Vagina (tissue), 2 donors: ENCODE data around the gene TFAP2A. TPM values are rescaled to one million over a fixed set of nuclear protein-coding genes. Genes with fewer than 3 reads are reported as not detected.

ENCODE experiments used
- DNase-seq, 2 donors: peaks; one replicate each; pipeline ENCODE4 v3.0.0-alpha.2; 2017; ENCODE audit errors: extremely low spot score in 2 of 2
- H3K27ac ChIP-seq: fragments of 200-600 bp; sonication (generic); one replicate; pipeline ENCODE4 v1.5.1; 2019
- H3K27me3 ChIP-seq: fragments of 200-600 bp; sonication (generic); one replicate; pipeline ENCODE4 v1.5.1; 2019
- H3K36me3 ChIP-seq, 2 donors: fragments of 200-600 bp; sonication (generic); one replicate each; pipeline ENCODE4 v1.5.1; 2017 to 2019
- H3K4me1 ChIP-seq: fragments of 200-600 bp; sonication (generic); one replicate; pipeline ENCODE4 v1.5.1; 2019
- H3K4me3 ChIP-seq, 2 donors: fragments of 200-600 bp; sonication (generic); 1 replicate in 1 of 2; 2 replicates in 1 of 2; pipeline ENCODE4 v1.5.1; 2016 to 2019
- H3K9me3 ChIP-seq: fragments of 200-600 bp; sonication (generic); one replicate; pipeline ENCODE4 v1.5.1; 2019
- CTCF ChIP-seq, 3 experiments: fragments of 450-650 bp in 2 of 3; fragments of 200-600 bp in 1 of 3; sonication (generic) in 1 of 3; IDR thresholded peaks; one replicate each; pipeline ENCODE4 v1.5.1; 2017 to 2019; ENCODE audit warnings: antibody characterized with exemption in 3 of 3, mild to moderate bottlenecking in 2 of 3, moderate library complexity in 2 of 3
- POLR2A ChIP-seq, 2 donors: fragments of 450-650 bp; IDR thresholded peaks; one replicate each; pipeline ENCODE4 v1.6.1; 2017; ENCODE audit warnings: antibody characterized with exemption in 2 of 2, mild to moderate bottlenecking in 2 of 2, moderate library complexity in 2 of 2
- POLR2AphosphoS5 ChIP-seq, 2 donors: sonication (generic); formaldehyde crosslinking; IDR thresholded peaks; one replicate each; pipeline ENCODE4 v1.9.0; 2017; ENCODE audit warnings: antibody characterized with exemption in 2 of 2, mild to moderate bottlenecking in 2 of 2, low read depth in 1 of 2; ENCODE audit not compliant: insufficient read depth in 1 of 2
- intact Hi-C: fragments of 100-400 bp; cut with DNase I; formaldehyde crosslinking; loops from one replicate; pipeline ENCODE4 v1.15.1; 2023
- total RNA-seq: library from RNA; depleted of rRNA; stranded (reverse); fragments of >200 nt; gene quantifications from one replicate; pipeline ENCODE4 v1.2.3, GENCODE V29; 2016

Gene TFAP2A
- total RNA-seq, 1 donor from 2014 or later, result 19.4 TPM

GRCh38 chr6:10389739-10390494 lies 25.0 kb downstream of the TFAP2A start:
- H3K27me3 ChIP-seq, result peaks cover 8% of the 10 kb centered on the region
- H3K27ac ChIP-seq, result no peak overlapping the region
- peaks cover 1% of the 10 kb centered on the region for H3K4me1 ChIP-seq
- intact Hi-C loops, result no loop called here
- no peaks in the 10 kb centered on the region for H3K36me3 ChIP-seq
- DNase-seq, result no peak
- no peaks in the 10 kb centered on the region for H3K9me3 ChIP-seq
- no peak overlapping the region for H3K4me3 ChIP-seq
- TF ChIP-seq CTCF (IDR thresholded peaks at IDR 0.05), result no peak
- no peak for TF ChIP-seq POLR2AphosphoS5 (IDR thresholded peaks at IDR 0.05; ENCODE audit: insufficient read depth in 1 of 2, low read depth in 1 of 2)
- TF ChIP-seq POLR2A (IDR thresholded peaks at IDR 0.05), result no peak

GRCh38 chr6:10386756-10387654 lies 27.9 kb downstream of the TFAP2A start:
- intact Hi-C loops, result no loop called here
- Histone ChIP-seq H3K27me3 (peaks cover 13% of the 10 kb centered on the region), H3K36me3 (no peaks in the 10 kb centered on the region)

GRCh38 chr6:10386220-10386619 lies 28.7 kb downstream of the TFAP2A start:
- Histone ChIP-seq H3K9me3 (no peaks in the 10 kb centered on the region), H3K4me1 (peaks cover 19% of the 10 kb centered on the region), H3K27me3 (peaks cover 13% of the 10 kb centered on the region), H3K4me3 (no peak overlapping the region), H3K27ac (no peak overlapping the region), H3K36me3 (no peaks in the 10 kb centered on the region)
- TF ChIP-seq CTCF (IDR thresholded peaks at IDR 0.05) (no peak), POLR2AphosphoS5 (IDR thresholded peaks at IDR 0.05; ENCODE audit: insufficient read depth in 1 of 2, low read depth in 1 of 2) (no peak), POLR2A (IDR thresholded peaks at IDR 0.05) (no peak)
- DNase-seq, result no peak
- intact Hi-C loops, result no loop called here

More at GRCh38 chr6:10386756-10387654, 27.9 kb downstream of the TFAP2A start:
- H3K9me3 ChIP-seq, result no peaks in the 10 kb centered on the region
- TF ChIP-seq CTCF (IDR thresholded peaks at IDR 0.05), result no peak
- no peak for TF ChIP-seq POLR2A (IDR thresholded peaks at IDR 0.05)
- no peak for TF ChIP-seq POLR2AphosphoS5 (IDR thresholded peaks at IDR 0.05; ENCODE audit: insufficient read depth in 1 of 2, low read depth in 1 of 2)
- no peak overlapping the region for H3K27ac ChIP-seq
- no peak overlapping the region for H3K4me3 ChIP-seq
- H3K4me1 ChIP-seq, result peaks cover 19% of the 10 kb centered on the region
- no peak for DNase-seq

- intact Hi-C loops, result no loop called here
- no peak for TF ChIP-seq POLR2A (IDR thresholded peaks at IDR 0.05)
- no peaks in the 10 kb centered on the region for H3K36me3 ChIP-seq
- DNase-seq, result no peak
- peaks cover 19% of the 10 kb centered on the region for H3K4me1 ChIP-seq
- H3K27ac ChIP-seq, result no peak overlapping the region
- peaks cover 13% of the 10 kb centered on the region for H3K27me3 ChIP-seq
- H3K4me3 ChIP-seq, result no peak overlapping the region
- H3K9me3 ChIP-seq, result no peaks in the 10 kb centered on the region
Measured at GRCh38 chr6:10385524-10386132, 29.2 kb downstream of the TFAP2A start.
